ENCODE data around the gene PLD6. TPM values are rescaled to one million over a fixed set of nuclear protein-coding genes. Genes with fewer than 3 reads are reported as not detected.

PLD6 gene
- total RNA-seq, 2 experiments from 2014 or later: 3.8 to 4.2 TPM

GRCh38 chr17:17236295-17237025 lies 30.3 kb upstream of the PLD6 start:
- DNase-seq (peak; percentile 26), ATAC-seq (peak; percentile 12)
- Mint-ChIP-seq H3K36me3 (ENCODE audit: low read depth) (peaks cover 10% of the 10 kb centered on the region), H3K4me3 (peak overlapping the region; percentile 93), H3K27me3 (ENCODE audit: low read depth) (peaks cover 3% of the 10 kb centered on the region), H3K9me3 (ENCODE audit: insufficient read depth) (no peaks in the 10 kb centered on the region), H3K27ac (peak overlapping the region; percentile 99), H3K4me1 (ENCODE audit: low read depth) (peaks cover 31% of the 10 kb centered on the region)
- ChIA-PET POLR2A (interaction anchor here (0.6 to 1.6 kb wide), 5 partner anchors 26 to 68 kb away, joined by 3 to 7 read pairs (median 4); no protein-coding TSS in a partner anchor), CTCF (interaction anchor here (0.8 to 1.8 kb wide), 8 partner anchors 31 to 260 kb away, joined by 3 to 5 read pairs (median 4); partner anchors contain the start of gene RASD1)

GRCh38 chr17:17235212-17236174 lies 29.4 kb upstream of the PLD6 start:
- ChIA-PET POLR2A (interaction anchor here (0.6 to 1.6 kb wide), 4 partner anchors 21 to 53 kb away, joined by 3 to 7 read pairs (median 3); no protein-coding TSS in a partner anchor), CTCF (interaction anchor here (0.8 to 1.8 kb wide), 7 partner anchors 30 to 261 kb away, joined by 3 to 5 read pairs (median 4); partner anchors contain the start of gene RASD1)
- H3K4me3 Mint-ChIP-seq: peak overlapping the region; percentile 93
- peaks cover 15% of the 10 kb centered on the region for H3K36me3 Mint-ChIP-seq (ENCODE audit: low read depth)
- H3K4me1 Mint-ChIP-seq (ENCODE audit: low read depth): peaks cover 31% of the 10 kb centered on the region
- ATAC-seq (no peak), DNase-seq (peak; percentile 28)
- peaks cover 3% of the 10 kb centered on the region for H3K27me3 Mint-ChIP-seq (ENCODE audit: low read depth)
- H3K9me3 Mint-ChIP-seq (ENCODE audit: insufficient read depth): no peaks in the 10 kb centered on the region
- H3K27ac Mint-ChIP-seq: peak overlapping the region; percentile 99

GRCh38 chr17:17232303-17232621 lies 26.1 kb upstream of the PLD6 start:
- CTCF ChIA-PET: no interaction called here
- no peaks in the 10 kb centered on the region for H3K27me3 Mint-ChIP-seq (ENCODE audit: low read depth)
- peaks cover 34% of the 10 kb centered on the region for H3K36me3 Mint-ChIP-seq (ENCODE audit: low read depth)
- POLR2A ChIA-PET: no interaction called here
- H3K4me1 Mint-ChIP-seq (ENCODE audit: low read depth): peaks cover 20% of the 10 kb centered on the region
- peak overlapping the region; percentile 43 for H3K27ac Mint-ChIP-seq
- DNase-seq (no peak), ATAC-seq (no peak)
- H3K9me3 Mint-ChIP-seq (ENCODE audit: insufficient read depth): no peaks in the 10 kb centered on the region
- no peak overlapping the region for H3K4me3 Mint-ChIP-seq

DNA sequence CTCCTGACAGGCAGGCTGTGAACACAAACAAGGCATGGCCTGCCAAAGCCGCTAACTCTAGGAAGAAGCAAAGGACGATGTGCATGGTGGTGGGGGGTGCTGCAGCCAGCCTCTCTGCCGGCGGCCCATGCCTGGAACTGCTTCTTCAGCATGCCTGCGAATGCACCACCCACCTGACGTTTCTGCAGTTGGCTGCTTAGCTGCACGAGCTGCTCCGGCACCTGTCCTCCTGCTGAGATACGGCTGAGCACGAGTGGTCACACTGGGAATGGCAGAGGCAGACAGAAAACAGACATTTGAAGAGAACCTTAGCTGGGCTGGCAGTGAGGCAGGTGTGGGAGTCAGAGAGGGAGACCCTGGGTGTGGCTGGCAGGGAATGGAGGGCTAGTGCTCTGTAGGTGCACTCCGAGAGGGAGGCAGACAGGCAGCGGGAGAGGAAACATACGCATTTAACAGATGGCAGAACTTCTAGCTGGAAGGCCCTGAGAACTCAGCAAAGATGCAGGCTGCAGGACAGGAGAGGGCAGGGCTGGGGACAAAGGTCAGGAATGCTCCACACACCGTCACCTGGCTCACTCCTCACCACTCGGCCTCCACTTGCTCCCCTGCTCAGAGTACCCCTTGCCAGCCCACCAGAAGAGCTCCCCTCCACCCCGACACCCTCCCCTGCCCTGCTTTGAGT lies 25.6 kb upstream of the PLD6 start:
- peaks cover 37% of the 10 kb centered on the region for H3K36me3 Mint-ChIP-seq (ENCODE audit: low read depth)
- H3K4me1 Mint-ChIP-seq (ENCODE audit: low read depth): peaks cover 20% of the 10 kb centered on the region
- no peaks in the 10 kb centered on the region for H3K9me3 Mint-ChIP-seq (ENCODE audit: insufficient read depth)
- H3K27me3 Mint-ChIP-seq (ENCODE audit: low read depth): no peaks in the 10 kb centered on the region
- no peak for DNase-seq
- ATAC-seq: no peak
- ChIA-PET CTCF (interaction anchor here (1.3 kb wide), 1 partner anchor 8 kb away, joined by 3 read pairs; no protein-coding TSS in a partner anchor), POLR2A (no interaction called here)
- no peak overlapping the region for H3K4me3 Mint-ChIP-seq
- no peak overlapping the region for H3K27ac Mint-ChIP-seq

- no peak for DNase-seq
- ATAC-seq: no peak
- peaks cover 5% of the 10 kb centered on the region for H3K4me1 Mint-ChIP-seq (ENCODE audit: low read depth)
- no peaks in the 10 kb centered on the region for H3K27me3 Mint-ChIP-seq (ENCODE audit: low read depth)
- H3K27ac Mint-ChIP-seq: no peak overlapping the region
- ChIA-PET CTCF (interaction anchor here (0.9 kb wide), 1 partner anchor 82 kb away, joined by 3 read pairs; no protein-coding TSS in a partner anchor), POLR2A (interaction anchor here (0.6 kb wide), 1 partner anchor 26 kb away, joined by 4 read pairs; no protein-coding TSS in a partner anchor)
- H3K4me3 Mint-ChIP-seq: no peak overlapping the region
- peaks cover 51% of the 10 kb centered on the region for H3K36me3 Mint-ChIP-seq (ENCODE audit: low read depth)
- H3K9me3 Mint-ChIP-seq (ENCODE audit: insufficient read depth): no peaks in the 10 kb centered on the region
Measured at GRCh38 chr17:17229416-17230384, 23.6 kb upstream of the PLD6 start.

- peaks cover 56% of the 10 kb centered on the region for H3K36me3 Mint-ChIP-seq (ENCODE audit: low read depth)
- H3K4me1 Mint-ChIP-seq (ENCODE audit: low read depth): peaks cover 5% of the 10 kb centered on the region
- no peaks in the 10 kb centered on the region for H3K27me3 Mint-ChIP-seq (ENCODE audit: low read depth)
- H3K27ac Mint-ChIP-seq: no peak overlapping the region
- no peaks in the 10 kb centered on the region for H3K9me3 Mint-ChIP-seq (ENCODE audit: insufficient read depth)
- DNase-seq (no peak), ATAC-seq (no peak)
- ChIA-PET POLR2A (interaction anchor here (0.6 kb wide), 1 partner anchor 25 kb away, joined by 4 read pairs; no protein-coding TSS in a partner anchor), CTCF (no interaction called here)
- H3K4me3 Mint-ChIP-seq: no peak overlapping the region
Measured at GRCh38 chr17:17228521-17229279, 22.6 kb upstream of the PLD6 start.

DNA sequence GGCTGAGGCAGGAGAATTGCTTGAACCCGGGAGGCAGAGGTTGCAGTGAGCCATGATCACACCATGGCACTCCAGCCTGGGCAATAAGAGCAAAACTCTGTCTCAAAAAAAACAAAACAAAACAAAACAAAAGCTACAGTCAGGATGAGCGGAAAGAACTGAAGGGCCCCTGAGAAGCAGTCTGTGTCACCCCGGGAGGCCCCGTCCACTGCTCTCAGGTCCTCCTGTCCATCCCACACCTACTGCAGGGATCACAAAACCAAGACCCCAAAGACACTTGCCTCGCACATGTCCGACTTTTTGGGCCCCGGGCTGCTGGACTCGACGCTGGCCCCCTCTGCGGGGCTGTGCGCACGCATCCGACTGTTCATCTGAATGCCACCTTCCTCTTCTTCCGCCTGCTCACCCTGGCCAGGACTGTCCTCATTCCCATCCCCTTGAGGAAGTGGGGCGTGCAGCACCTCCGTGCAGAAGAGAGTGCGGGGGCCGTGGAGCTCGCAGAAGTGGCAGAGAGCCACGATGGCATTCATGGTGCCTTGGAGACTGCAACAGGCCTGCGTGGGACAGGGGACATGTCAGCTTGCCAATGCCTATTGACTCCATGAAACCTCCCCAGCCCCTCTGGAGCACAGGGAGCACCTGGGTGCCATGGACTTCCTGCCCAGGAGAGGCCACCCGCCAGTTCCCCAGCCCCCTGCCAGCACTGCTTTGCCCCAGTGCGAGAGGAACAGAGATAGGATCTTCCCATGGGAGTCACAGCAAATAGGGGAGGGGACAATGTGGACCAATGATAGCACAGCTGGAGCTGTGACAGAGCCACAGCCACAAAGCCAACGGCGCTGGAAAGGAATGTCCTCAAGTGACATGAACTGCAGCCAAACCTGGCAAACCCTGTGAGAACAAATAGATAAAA lies 21.7 kb upstream of the PLD6 start:
- Mint-ChIP-seq H3K4me3 (no peak overlapping the region), H3K27me3 (ENCODE audit: low read depth) (no peaks in the 10 kb centered on the region), H3K36me3 (ENCODE audit: low read depth) (peaks cover 62% of the 10 kb centered on the region), H3K27ac (no peak overlapping the region), H3K9me3 (ENCODE audit: insufficient read depth) (no peaks in the 10 kb centered on the region), H3K4me1 (ENCODE audit: low read depth) (peaks cover 5% of the 10 kb centered on the region)
- ATAC-seq: no peak
- ChIA-PET POLR2A (interaction anchor here (1.0 kb wide), 1 partner anchor 45 kb away, joined by 3 read pairs; no protein-coding TSS in a partner anchor), CTCF (interaction anchor here (1.4 kb wide), 1 partner anchor 86 kb away, joined by 4 read pairs; no protein-coding TSS in a partner anchor)
- no peak for DNase-seq

DNA sequence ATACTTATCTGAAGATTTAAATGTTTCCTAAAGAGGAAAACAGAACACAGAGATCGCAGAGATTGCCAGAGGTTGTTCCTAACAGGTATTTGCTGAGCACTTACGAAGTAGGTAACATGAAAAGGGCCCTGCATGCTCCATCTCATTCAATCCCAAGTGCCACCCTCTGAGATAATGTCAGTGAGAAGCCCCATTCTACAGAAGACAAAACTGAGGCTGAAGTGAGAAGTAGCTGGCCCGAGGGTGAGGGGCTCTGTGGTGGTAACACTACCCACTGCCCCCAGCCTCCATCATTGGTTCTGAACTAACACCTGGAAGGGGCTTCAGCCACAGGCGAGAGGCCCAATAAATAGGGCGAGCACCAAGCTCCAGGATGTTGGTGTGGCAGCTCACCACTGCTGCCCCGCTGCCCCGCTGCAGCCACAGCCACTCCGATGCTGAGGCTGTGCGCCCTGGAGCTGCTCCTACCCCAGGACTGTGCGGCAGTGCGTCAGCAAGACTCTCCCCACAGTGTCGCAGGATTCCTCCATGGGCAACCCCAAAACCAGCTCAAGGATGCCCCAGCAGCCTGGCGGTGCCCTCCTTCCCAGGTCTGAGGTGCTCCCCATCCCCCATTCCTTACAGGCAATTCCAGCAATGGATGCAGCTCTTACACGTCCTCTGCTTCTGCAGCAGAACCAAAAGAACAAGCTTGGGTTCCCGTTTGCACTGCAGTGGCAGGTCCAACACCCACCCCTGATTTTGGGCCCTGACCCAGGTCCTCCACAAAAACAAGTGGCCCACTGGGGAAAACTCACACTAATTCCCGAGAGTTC lies 20.5 kb upstream of the PLD6 start:
- H3K9me3 Mint-ChIP-seq (ENCODE audit: insufficient read depth): no peaks in the 10 kb centered on the region
- POLR2A ChIA-PET: interaction anchor here (1.0 kb wide), 1 partner anchor 44 kb away, joined by 3 read pairs; no protein-coding TSS in a partner anchor

GRCh38 chr17:17225901-17226300 lies 19.8 kb upstream of the PLD6 start:
- Mint-ChIP-seq H3K27me3 (ENCODE audit: low read depth) (no peaks in the 10 kb centered on the region), H3K27ac (no peak overlapping the region), H3K36me3 (ENCODE audit: low read depth) (peaks cover 63% of the 10 kb centered on the region), H3K4me3 (no peak overlapping the region), H3K4me1 (ENCODE audit: low read depth) (no peaks in the 10 kb centered on the region), H3K9me3 (ENCODE audit: insufficient read depth) (no peaks in the 10 kb centered on the region)
- no peak for ATAC-seq
- no peak for DNase-seq
- POLR2A ChIA-PET: no interaction called here
- CTCF ChIA-PET: no interaction called here

More for the DNA sequence above, 20.5 kb upstream of the PLD6 start:
- no peak overlapping the region for H3K4me3 Mint-ChIP-seq
- H3K4me1 Mint-ChIP-seq (ENCODE audit: low read depth): no peaks in the 10 kb centered on the region
- no peaks in the 10 kb centered on the region for H3K27me3 Mint-ChIP-seq (ENCODE audit: low read depth)
- no peak for DNase-seq
- no peak overlapping the region for H3K27ac Mint-ChIP-seq
- CTCF ChIA-PET: interaction anchor here (1.4 kb wide), 1 partner anchor 85 kb away, joined by 4 read pairs; no protein-coding TSS in a partner anchor
- H3K36me3 Mint-ChIP-seq (ENCODE audit: low read depth): peaks cover 64% of the 10 kb centered on the region
- ATAC-seq: no peak
